ENCODE data around the gene ELAC2.

ELAC2 gene

GRCh38 chr17:12964840-12965239, 53.0 kb downstream of the ELAC2 start:
- no peak overlapping the region for H3K27ac ChIP-seq
- no peak for DNase-seq (ENCODE audit: low read depth, low spot score)

GRCh38 chr17:12964162-12964561, 53.7 kb downstream of the ELAC2 start:
- H3K27ac ChIP-seq: no peak overlapping the region
- no peak for DNase-seq (ENCODE audit: low read depth, low spot score)

GRCh38 chr17:12963505-12963904, 54.3 kb downstream of the ELAC2 start:
- H3K27ac ChIP-seq: no peak overlapping the region
- no peak for DNase-seq (ENCODE audit: low read depth, low spot score)

- H3K27ac ChIP-seq: no peak overlapping the region
These were observed 56.2 kb downstream of the ELAC2 start for GRCh38 chr17:12961655-12962054.

GRCh38 chr17:12959441-12959840, 58.4 kb downstream of the ELAC2 start:
- no peak overlapping the region for H3K27ac ChIP-seq

More at GRCh38 chr17:12961655-12962054, 56.2 kb downstream of the ELAC2 start:
- no peak for DNase-seq (ENCODE audit: low read depth, low spot score)

GRCh38 chr17:12958786-12959185, 59.0 kb downstream of the ELAC2 start:
- H3K27ac ChIP-seq: no peak overlapping the region
- no peak for DNase-seq (ENCODE audit: low read depth, low spot score)

More at GRCh38 chr17:12959441-12959840, 58.4 kb downstream of the ELAC2 start:
- DNase-seq (ENCODE audit: low read depth, low spot score): peak; percentile 26

GRCh38 chr17:12955521-12955920, 62.3 kb downstream of the ELAC2 start:
- DNase-seq (ENCODE audit: low read depth, low spot score): no peak

GRCh38 chr17:12953156-12953555, 64.7 kb downstream of the ELAC2 start:
- DNase-seq (ENCODE audit: low read depth, low spot score): no peak
- no peak overlapping the region for H3K27ac ChIP-seq

More at GRCh38 chr17:12955521-12955920, 62.3 kb downstream of the ELAC2 start:
- no peak overlapping the region for H3K27ac ChIP-seq

- no peak overlapping the region for H3K27ac ChIP-seq
- DNase-seq (ENCODE audit: low read depth, low spot score): no peak
These were observed 65.8 kb downstream of the ELAC2 start for GRCh38 chr17:12952012-12952411.

- no peak for DNase-seq (ENCODE audit: low read depth, low spot score)
- H3K27ac ChIP-seq: no peak overlapping the region
These were observed 70.8 kb downstream of the ELAC2 start for GRCh38 chr17:12947047-12947446.
